GM12878 (cell line): Measurements from ENCODE around the gene C1GALT1. TPM values are rescaled to one million over a fixed set of nuclear protein-coding genes. Genes with fewer than 3 reads are reported as not detected.

Experiments used
- CBX3 ChIP-seq: fragments of 200-600 bp; sonication (generic); IDR thresholded peaks from 2 replicates; pipeline ENCODE4 v1.6.1; 2016; ENCODE audit warnings: low read depth, borderline replicate concordance
- CREM ChIP-seq: IDR thresholded peaks from 2 replicates; pipeline ENCODE4 v1.6.1; 2014; ENCODE audit warnings: antibody characterized with exemption, low read depth
- FOS ChIP-seq: IDR thresholded peaks from 3 replicates; pipeline ENCODE4 v1.6.1; 2011; ENCODE audit warnings: borderline replicate concordance; ENCODE audit not compliant: insufficient read length; ENCODE audit errors: extremely low read depth
- FOXM1 ChIP-seq: IDR thresholded peaks from 2 replicates; pipeline ENCODE4 v1.6.1; 2012; ENCODE audit warnings: low read depth, mild to moderate bottlenecking, inconsistent platforms, low read length, moderate library complexity
- GATAD2B ChIP-seq: fragments of 450-650 bp; conservative IDR thresholded peaks from 2 replicates; pipeline ENCODE4 v1.6.1; 2017; ENCODE audit warnings: low read depth, mild to moderate bottlenecking, moderate library complexity
- KAT2A ChIP-seq: conservative IDR thresholded peaks from 2 replicates; pipeline ENCODE4 v1.6.1; 2011; ENCODE audit warnings: low read depth, low read length; ENCODE audit not compliant: control insufficient read depth
- MAX ChIP-seq: IDR thresholded peaks from 2 replicates; pipeline ENCODE4 v1.6.1; 2012; ENCODE audit warnings: low read depth, low read length, improper control_type of control experiment
- MTA2 ChIP-seq: fragments of 450-650 bp; IDR thresholded peaks from 2 replicates; pipeline ENCODE4 v1.6.1; 2016; ENCODE audit warnings: low read depth, mild to moderate bottlenecking, moderate library complexity
- NRF1 ChIP-seq: conservative IDR thresholded peaks from 2 replicates; pipeline ENCODE4 v1.6.1; 2011; ENCODE audit warnings: mild to moderate bottlenecking, low read depth, low read length, improper control_type of control experiment
- POU2F2 ChIP-seq: IDR thresholded peaks from 3 replicates; pipeline ENCODE4 v1.6.1; 2011; ENCODE audit warnings: low read depth, mild to moderate bottlenecking, low read length, borderline replicate concordance
- SUPT20H ChIP-seq: IDR thresholded peaks from 2 replicates; pipeline ENCODE4 v1.6.1; 2011; ENCODE audit warnings: low read depth, mild to moderate bottlenecking, low read length, moderate library complexity, borderline replicate concordance; ENCODE audit not compliant: control insufficient read depth
- YY1 ChIP-seq: IDR thresholded peaks from 2 replicates; pipeline ENCODE4 v1.6.1; 2011; ENCODE audit warnings: low read depth, mild to moderate bottlenecking, low read length
- ZBTB40 ChIP-seq: fragments of 450-650 bp; IDR thresholded peaks from 2 replicates; pipeline ENCODE4 v1.6.1; 2016; ENCODE audit warnings: mild to moderate bottlenecking, moderate library complexity, borderline replicate concordance
- ZNF274 ChIP-seq: IDR thresholded peaks from one replicate; pipeline ENCODE4 v1.8.0; 2011; ENCODE audit not compliant: insufficient read length, insufficient read depth
- ZNF592 ChIP-seq: fragments of 450-650 bp; IDR thresholded peaks from 2 replicates; pipeline ENCODE4 v1.6.1; 2017; ENCODE audit warnings: mild to moderate bottlenecking, moderate library complexity
- polyA plus RNA-seq, 11 experiments: library from polyadenylated mRNA; depleted of rRNA in 4 of 11; unstranded in 6 of 11; stranded (reverse) in 5 of 11; fragments of >200 nt; fragmentation: Nextera tagmentation in 4 of 11; fragmentation: Illumina TruSeq in 1 of 11; extraction: Ambion mirVana in 4 of 11; extraction: Trizol in 1 of 11; gene quantifications; 1 replicate in 1 of 11; 2 replicates in 10 of 11; pipeline versions ENCODE4 v1.2.1 to v1.2.3, GENCODE V29; 2011 to 2016; ENCODE audit warnings: inconsistent platforms in 2 of 11, missing spikeins in 2 of 11, low read depth in 1 of 11
- total RNA-seq, 4 experiments: library from RNA; depleted of rRNA in 3 of 4; stranded (reverse); fragments of >200 nt in 3 of 4; fragmentation: Illumina TruSeq in 1 of 4; extraction: Trizol in 1 of 4; gene quantifications; 2 replicates each; pipeline versions ENCODE4 v1.2.1 to v1.2.3, GENCODE V29; 2013 to 2021
- TF ChIP-seq, protein P1 (sequence below): fragments of 450-650 bp; IDR thresholded peaks from 2 replicates; pipeline ENCODE4 v1.6.1; 2017; ENCODE audit warnings: mild to moderate bottlenecking, low read depth, inconsistent platforms; ENCODE audit not compliant: poor library complexity, severe bottlenecking

The C1GALT1 gene
- total and polyA plus RNA-seq, 10 of the 15 experiments (the other 5 are each of a cell fraction or from before 2014, with no cell fraction given), result 1.6 to 25.0 (median 8.5) TPM

DNA sequence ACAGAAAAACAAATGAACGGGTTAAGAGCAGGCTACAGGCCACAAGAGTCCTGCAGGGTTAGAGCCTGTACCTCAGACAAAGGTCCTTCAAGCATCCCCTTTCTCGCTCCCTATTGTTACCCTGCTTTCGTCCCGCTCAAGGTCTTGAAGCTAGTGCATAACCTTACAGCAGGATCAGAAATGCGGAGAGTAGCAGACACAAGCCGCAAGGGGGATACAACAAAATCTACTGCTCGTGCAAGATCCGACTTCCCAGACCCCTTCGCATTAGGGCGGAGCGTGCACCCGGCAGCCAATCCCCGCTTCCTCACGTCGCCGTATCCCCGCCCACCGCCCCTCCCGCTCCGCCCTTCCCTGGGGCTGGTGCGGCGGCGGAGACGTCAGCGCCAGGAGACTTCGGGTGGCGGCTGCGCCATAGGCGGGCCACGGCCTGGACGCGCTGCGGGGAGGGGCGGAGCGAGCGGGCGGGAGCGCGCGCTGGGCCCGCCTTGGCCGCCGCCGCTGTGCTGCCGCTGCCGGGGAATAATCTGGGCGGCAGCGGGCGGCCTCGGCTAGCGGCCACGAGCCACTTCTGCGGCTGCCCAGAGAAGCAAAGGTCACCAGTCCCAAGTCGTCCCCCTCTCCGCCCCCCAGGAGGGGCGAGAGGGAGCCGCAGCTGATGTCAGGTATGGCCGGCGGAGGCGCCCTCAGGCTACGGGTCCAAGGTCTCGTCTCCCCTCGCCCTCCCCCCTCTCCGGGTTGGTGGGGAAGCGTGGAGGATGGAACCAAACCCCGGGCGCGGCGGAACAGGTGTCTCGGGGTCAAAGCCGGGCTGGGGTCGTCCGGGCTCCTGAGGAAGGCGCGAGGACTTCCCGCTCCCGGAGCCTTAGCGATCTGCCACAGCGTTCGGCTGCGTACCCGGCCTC lies at the start of gene C1GALT1 (continued):
- TF ChIP-seq, protein P1, sequence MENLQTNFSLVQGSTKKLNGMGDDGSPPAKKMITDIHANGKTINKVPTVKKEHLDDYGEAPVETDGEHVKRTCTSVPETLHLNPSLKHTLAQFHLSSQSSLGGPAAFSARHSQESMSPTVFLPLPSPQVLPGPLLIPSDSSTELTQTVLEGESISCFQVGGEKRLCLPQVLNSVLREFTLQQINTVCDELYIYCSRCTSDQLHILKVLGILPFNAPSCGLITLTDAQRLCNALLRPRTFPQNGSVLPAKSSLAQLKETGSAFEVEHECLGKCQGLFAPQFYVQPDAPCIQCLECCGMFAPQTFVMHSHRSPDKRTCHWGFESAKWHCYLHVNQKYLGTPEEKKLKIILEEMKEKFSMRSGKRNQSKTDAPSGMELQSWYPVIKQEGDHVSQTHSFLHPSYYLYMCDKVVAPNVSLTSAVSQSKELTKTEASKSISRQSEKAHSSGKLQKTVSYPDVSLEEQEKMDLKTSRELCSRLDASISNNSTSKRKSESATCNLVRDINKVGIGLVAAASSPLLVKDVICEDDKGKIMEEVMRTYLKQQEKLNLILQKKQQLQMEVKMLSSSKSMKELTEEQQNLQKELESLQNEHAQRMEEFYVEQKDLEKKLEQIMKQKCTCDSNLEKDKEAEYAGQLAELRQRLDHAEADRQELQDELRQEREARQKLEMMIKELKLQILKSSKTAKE, result no peak
- TF ChIP-seq POU2F2, result no peak; the same call in 2 of the 3 replicates
- TF ChIP-seq MAX, result no peak
- peak; percentile 16; the same call in 1 of the 2 replicates for TF ChIP-seq CREM
- TF ChIP-seq ZBTB40, result peak; percentile 51; the same call in 1 of the 2 replicates
- TF ChIP-seq YY1, result peak; percentile 76
- TF ChIP-seq MTA2, result no peak
- no peak for TF ChIP-seq SUPT20H
- peak; percentile 78 for TF ChIP-seq GATAD2B
- TF ChIP-seq NRF1, result no peak
- TF ChIP-seq KAT2A, result no peak
- TF ChIP-seq FOS, result no peak
- 0 out of 2 replicates have a peak, but pooled peaks have one; percentile 10 for TF ChIP-seq ZNF592
- TF ChIP-seq ZNF274, result no peak
- TF ChIP-seq FOXM1, result no peak
- TF ChIP-seq CBX3, result no peak
